Duodenal mucosa (tissue), 2 donors: ENCODE data around the gene STRBP.
"Not testable (repeated sequence)": the region's sequence is repeated elsewhere in the genome, so short reads cannot be mapped to it uniquely, and the experiment has no call there.

Experiments used
- H3K27ac ChIP-seq: one replicate; pipeline ENCODE4 v1.7.0; 2013; ENCODE audit warnings: low read depth, low read length
- H3K27me3 ChIP-seq, 2 donors: one replicate each; pipeline ENCODE4 v1.7.0; 2013; ENCODE audit warnings: low read length in 2 of 2, control low read depth in 1 of 2; ENCODE audit not compliant: insufficient read depth in 2 of 2, control insufficient read depth in 1 of 2
- H3K36me3 ChIP-seq, 2 donors: one replicate each; pipeline ENCODE4 v1.7.0; 2013; ENCODE audit warnings: low read length in 2 of 2, control low read depth in 1 of 2; ENCODE audit not compliant: insufficient read depth in 2 of 2, control insufficient read depth in 1 of 2
- H3K4me1 ChIP-seq, 2 donors: one replicate each; pipeline ENCODE4 v1.7.0; 2013; ENCODE audit warnings: low read length in 2 of 2, control low read depth in 1 of 2; ENCODE audit not compliant: insufficient read depth in 2 of 2, control insufficient read depth in 1 of 2
- H3K4me3 ChIP-seq, 2 donors: one replicate each; pipeline ENCODE4 v1.7.0; 2013; ENCODE audit warnings: low read length in 2 of 2, low read depth in 1 of 2
- H3K9ac ChIP-seq, 2 donors: one replicate each; pipeline ENCODE4 v1.7.0; 2013; ENCODE audit warnings: low read length in 2 of 2, low read depth in 1 of 2
- H3K9me3 ChIP-seq, 2 donors: one replicate each; pipeline ENCODE4 v1.7.0; 2013; ENCODE audit warnings: low read length in 2 of 2, control low read depth in 1 of 2; ENCODE audit not compliant: control insufficient read depth in 1 of 2

Gene STRBP

GRCh38 chr9:123302348-123303214 lies 34.2 kb upstream of the STRBP start:
- H3K27ac ChIP-seq, result no peak overlapping the region
- H3K9ac ChIP-seq, result no peak overlapping the region
- no peak overlapping the region for H3K4me3 ChIP-seq
- no peaks in the 10 kb centered on the region for H3K9me3 ChIP-seq
- no peaks in the 10 kb centered on the region for H3K27me3 ChIP-seq
- H3K4me1 ChIP-seq, result peaks cover 4 to 5% of the 10 kb centered on the region in 2 donors
- no peaks in the 10 kb centered on the region for H3K36me3 ChIP-seq

GRCh38 chr9:123301936-123302335 lies 33.5 kb upstream of the STRBP start:
- H3K9ac ChIP-seq, H3K27me3 ChIP-seq, H3K36me3 ChIP-seq, H3K4me3 ChIP-seq, H3K27ac ChIP-seq, H3K9me3 ChIP-seq, H3K4me1 ChIP-seq: not testable (repeated sequence)

GRCh38 chr9:123300554-123300953 lies 32.2 kb upstream of the STRBP start:
- Histone ChIP-seq H3K9ac (no peak overlapping the region), H3K36me3 (no peaks in the 10 kb centered on the region), H3K9me3 (no peaks in the 10 kb centered on the region), H3K27me3 (no peaks in the 10 kb centered on the region), H3K27ac (no peak overlapping the region), H3K4me1 (peaks cover 4 to 5% of the 10 kb centered on the region in 2 donors), H3K4me3 (no peak overlapping the region)

GRCh38 chr9:123299558-123300126 lies 31.3 kb upstream of the STRBP start:
- H3K9me3 ChIP-seq, result no peaks in the 10 kb centered on the region
- no peak overlapping the region for H3K27ac ChIP-seq
- no peaks in the 10 kb centered on the region for H3K27me3 ChIP-seq
- no peak overlapping the region for H3K4me3 ChIP-seq
- peaks cover 0 to 2% of the 10 kb centered on the region in 2 donors for H3K4me1 ChIP-seq
- H3K36me3 ChIP-seq, result no peaks in the 10 kb centered on the region
- no peak overlapping the region for H3K9ac ChIP-seq

GRCh38 chr9:123296174-123296573 lies 27.8 kb upstream of the STRBP start:
- Histone ChIP-seq H3K27ac (no peak overlapping the region), H3K9ac (no peak overlapping the region), H3K4me1 (no peaks in the 10 kb centered on the region), H3K4me3 (no peak overlapping the region), H3K36me3 (no peaks in the 10 kb centered on the region), H3K27me3 (no peaks in the 10 kb centered on the region), H3K9me3 (no peaks in the 10 kb centered on the region)

GRCh38 chr9:123291736-123292135 lies 23.4 kb upstream of the STRBP start:
- Histone ChIP-seq H3K4me1 (no peaks in the 10 kb centered on the region), H3K27ac (no peak overlapping the region), H3K4me3 (no peak overlapping the region), H3K9me3 (no peaks in the 10 kb centered on the region), H3K9ac (no peak overlapping the region), H3K27me3 (no peaks in the 10 kb centered on the region), H3K36me3 (no peaks in the 10 kb centered on the region)

GRCh38 chr9:123290764-123291163 lies 22.4 kb upstream of the STRBP start:
- Histone ChIP-seq H3K36me3 (no peaks in the 10 kb centered on the region), H3K9ac (no peak overlapping the region), H3K27me3 (no peaks in the 10 kb centered on the region), H3K27ac (no peak overlapping the region), H3K9me3 (no peaks in the 10 kb centered on the region), H3K4me3 (no peak overlapping the region), H3K4me1 (no peaks in the 10 kb centered on the region)

GRCh38 chr9:123287639-123288038 lies 19.3 kb upstream of the STRBP start:
- no peak overlapping the region for H3K27ac ChIP-seq
- H3K9me3 ChIP-seq, result no peaks in the 10 kb centered on the region
- peaks cover 0 to 5% of the 10 kb centered on the region in 2 donors for H3K27me3 ChIP-seq
- no peak overlapping the region for H3K4me3 ChIP-seq
- H3K4me1 ChIP-seq, result peaks cover 0 to 1% of the 10 kb centered on the region in 2 donors
- H3K36me3 ChIP-seq, result no peaks in the 10 kb centered on the region
- no peak overlapping the region for H3K9ac ChIP-seq

- no peak overlapping the region for H3K4me3 ChIP-seq
- H3K4me1 ChIP-seq, result peaks cover 0 to 3% of the 10 kb centered on the region in 2 donors
- no peaks in the 10 kb centered on the region for H3K36me3 ChIP-seq
- H3K9me3 ChIP-seq, result no peaks in the 10 kb centered on the region
- H3K27me3 ChIP-seq, result peaks cover 5 to 10% of the 10 kb centered on the region in 2 donors
- no peak overlapping the region for H3K27ac ChIP-seq
- H3K9ac ChIP-seq, result no peak overlapping the region
Observed at GRCh38 chr9:123286324-123286723, 17.9 kb upstream of the STRBP start.

GRCh38 chr9:123284656-123285055 lies 16.3 kb upstream of the STRBP start:
- Histone ChIP-seq H3K27ac (no peak overlapping the region), H3K4me3 (no peak overlapping the region), H3K9ac (no peak overlapping the region), H3K4me1 (peaks cover 0 to 3% of the 10 kb centered on the region in 2 donors), H3K27me3 (peaks cover 5 to 10% of the 10 kb centered on the region in 2 donors), H3K36me3 (no peaks in the 10 kb centered on the region), H3K9me3 (no peaks in the 10 kb centered on the region)
